Central memory CD8-positive, alpha-beta T cell (primary cell): ENCODE results near the gene KIFC1.
"Not testable (repeated sequence)": the region's sequence is repeated elsewhere in the genome, so short reads cannot be mapped to it uniquely, and the experiment has no call there.

Source experiments
- ATAC-seq: fragments of 150-1000 bp; cut with Tn5 transposase; replicated peaks from 2 replicates; pipeline ENCODE4 v1.10.0; 2022; ENCODE audit warnings: mild to moderate bottlenecking, moderate FRiP score, moderate number of reproducible peaks; ENCODE audit not compliant: poor library complexity, severe bottlenecking; ENCODE audit errors: extremely low read depth
- DNase-seq, 2 donors: peaks; one replicate each; pipeline ENCODE4 v3.0.0; 2021; ENCODE audit warnings: low spot score in 2 of 2
- H3K27ac Mint-ChIP-seq: one replicate; pipeline ENCODE4 v1.8.0; 2022; ENCODE audit warnings: low read depth, mild to moderate bottlenecking, moderate library complexity, mixed read lengths
- H3K27me3 Mint-ChIP-seq: one replicate; pipeline ENCODE4 v1.8.0; 2022; ENCODE audit warnings: mixed read lengths
- H3K36me3 Mint-ChIP-seq: one replicate; pipeline ENCODE4 v1.8.0; 2022; ENCODE audit warnings: mild to moderate bottlenecking, moderate library complexity, mixed read lengths; ENCODE audit not compliant: insufficient read depth
- H3K4me1 Mint-ChIP-seq: one replicate; pipeline ENCODE4 v1.8.0; 2022; ENCODE audit warnings: mixed read lengths
- H3K4me3 Mint-ChIP-seq: one replicate; pipeline ENCODE4 v1.8.0; 2022; ENCODE audit warnings: mild to moderate bottlenecking, moderate library complexity, mixed read lengths
- H3K9me3 Mint-ChIP-seq: one replicate; pipeline ENCODE4 v1.8.0; 2022; ENCODE audit warnings: mixed read lengths

KIFC1 gene

DNA sequence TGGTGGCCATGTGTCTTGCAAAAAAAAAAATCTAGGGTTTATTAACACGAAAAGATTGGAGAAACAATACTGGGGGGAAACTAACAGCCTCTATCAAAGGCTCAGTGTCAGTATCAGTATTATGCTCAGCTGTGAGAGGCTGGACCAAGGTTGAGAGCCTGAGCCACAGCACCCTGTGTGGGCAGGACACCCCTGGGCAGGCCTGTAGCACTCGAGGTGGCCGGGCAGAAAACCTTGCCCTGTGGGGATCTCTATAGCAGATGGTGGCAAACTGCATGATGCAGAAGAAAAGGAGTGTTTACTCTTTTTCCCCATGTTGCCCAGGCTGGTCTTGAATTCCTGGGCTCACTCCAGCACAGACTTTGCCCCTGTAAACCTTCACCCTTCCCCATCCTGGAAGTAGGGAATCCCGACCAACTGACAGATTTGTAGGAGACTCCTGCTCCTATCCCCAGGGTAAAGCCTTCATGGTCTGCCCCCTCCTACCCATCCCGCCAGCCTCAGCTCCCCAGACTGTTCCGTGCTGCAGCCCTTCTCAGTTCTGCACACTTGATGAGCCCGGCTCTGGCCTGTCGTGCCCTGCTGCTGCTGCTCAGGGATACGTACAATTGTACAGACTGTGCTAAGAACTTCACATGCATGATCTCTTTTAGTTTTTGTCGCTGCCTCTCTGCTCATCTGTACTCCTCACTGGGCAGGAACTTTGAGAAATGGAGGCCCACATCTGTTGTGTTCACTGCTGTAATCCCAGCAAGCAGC lies 8.0 kb upstream of the KIFC1 start:
- H3K36me3 Mint-ChIP-seq = no peaks in the 10 kb centered on the region
- H3K4me3 Mint-ChIP-seq = no peak overlapping the region
- no peak overlapping the region for H3K27ac Mint-ChIP-seq
- H3K4me1 Mint-ChIP-seq = peaks cover 4% of the 10 kb centered on the region
- DNase-seq (no peak), ATAC-seq (no peak)
- no peaks in the 10 kb centered on the region for H3K27me3 Mint-ChIP-seq
- no peaks in the 10 kb centered on the region for H3K9me3 Mint-ChIP-seq

DNA sequence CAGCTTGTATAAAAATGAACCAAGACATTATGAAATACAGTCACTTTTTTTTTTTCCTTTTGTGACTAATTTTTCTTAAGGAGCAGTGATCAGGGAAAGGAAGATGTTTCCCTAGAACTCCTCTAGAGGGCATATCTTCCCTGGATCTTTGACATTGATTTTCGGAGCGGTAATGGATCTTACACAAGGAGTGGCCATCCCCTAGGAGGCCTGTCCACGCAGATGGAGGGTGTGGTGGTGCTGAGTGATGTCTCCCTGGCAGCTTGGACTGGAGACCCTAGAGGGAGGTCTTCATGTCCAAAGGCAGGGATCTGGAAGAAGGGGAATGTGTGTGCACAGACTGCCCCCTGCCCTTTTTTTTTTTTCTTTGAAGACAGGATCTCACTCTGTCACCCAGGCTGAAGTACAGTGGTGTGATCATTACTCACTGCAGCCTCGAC lies 7.0 kb upstream of the KIFC1 start:
- H3K9me3 Mint-ChIP-seq = no peaks in the 10 kb centered on the region
- no peaks in the 10 kb centered on the region for H3K27me3 Mint-ChIP-seq
- ATAC-seq = no peak

DNA sequence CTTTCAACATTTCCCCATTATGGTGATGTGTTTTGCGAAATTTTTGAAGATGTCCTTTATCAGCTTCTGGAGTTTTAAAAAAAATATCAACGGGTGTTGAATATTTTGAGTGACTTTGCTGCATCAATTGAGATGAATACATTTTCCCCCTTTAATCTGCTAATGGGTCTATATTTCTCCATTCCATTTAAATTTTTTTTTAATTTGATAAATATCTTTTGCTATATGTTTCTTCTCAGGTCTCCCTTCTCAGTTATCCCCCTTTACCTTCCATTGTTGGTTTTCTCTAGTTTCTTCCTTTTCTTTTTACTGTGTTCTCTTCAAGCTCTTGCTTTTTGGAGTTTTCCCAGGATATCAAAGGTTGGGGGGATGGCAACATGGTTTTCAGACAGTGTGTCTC lies 1.4 kb upstream of the KIFC1 start:
- ATAC-seq (no peak), DNase-seq (no peak)
- peak overlapping the region; percentile 83 for H3K27ac Mint-ChIP-seq
- H3K4me3 Mint-ChIP-seq = no peak overlapping the region
- peaks cover 8% of the 10 kb centered on the region for H3K36me3 Mint-ChIP-seq
- H3K9me3 Mint-ChIP-seq = no peaks in the 10 kb centered on the region
- H3K4me1 Mint-ChIP-seq = peaks cover 23% of the 10 kb centered on the region
- H3K27me3 Mint-ChIP-seq = no peaks in the 10 kb centered on the region

More for the DNA sequence above, 7.0 kb upstream of the KIFC1 start:
- Mint-ChIP-seq H3K4me1 (peaks cover 4% of the 10 kb centered on the region), H3K4me3 (no peak overlapping the region), H3K27ac (no peak overlapping the region), H3K36me3 (no peaks in the 10 kb centered on the region)
- no peak for DNase-seq

DNA sequence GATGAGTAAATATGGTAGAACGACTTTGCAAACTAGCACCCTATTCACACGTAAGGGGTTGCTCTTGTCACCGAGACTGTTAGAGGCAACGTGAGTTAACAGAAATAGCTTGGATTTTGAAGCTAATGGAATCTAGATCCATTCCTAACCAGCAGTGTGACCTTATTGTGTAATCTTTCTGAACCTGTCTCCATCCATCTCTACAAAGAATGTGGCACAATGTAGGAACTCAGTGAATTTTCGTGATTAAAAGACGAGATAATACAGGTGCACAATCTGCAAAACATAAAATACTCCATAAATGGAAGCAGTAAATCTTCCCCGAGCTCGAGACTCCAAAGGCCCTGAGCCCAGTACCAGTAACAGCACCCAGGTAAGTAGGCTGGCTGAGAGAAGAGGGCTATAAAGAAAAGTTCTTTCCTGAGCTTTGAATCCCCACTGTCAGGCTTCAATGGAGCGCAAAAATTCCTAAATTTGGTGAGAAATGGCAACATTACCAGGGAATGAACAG lies 801 bp upstream of the KIFC1 start:
- DNase-seq (no peak), ATAC-seq (peak; percentile 3)
- peaks cover 8% of the 10 kb centered on the region for H3K36me3 Mint-ChIP-seq
- peak overlapping the region; percentile 83 for H3K27ac Mint-ChIP-seq
- peaks cover 23% of the 10 kb centered on the region for H3K4me1 Mint-ChIP-seq
- no peaks in the 10 kb centered on the region for H3K9me3 Mint-ChIP-seq
- H3K4me3 Mint-ChIP-seq = peak overlapping the region; percentile 77
- H3K27me3 Mint-ChIP-seq = no peaks in the 10 kb centered on the region

DNA sequence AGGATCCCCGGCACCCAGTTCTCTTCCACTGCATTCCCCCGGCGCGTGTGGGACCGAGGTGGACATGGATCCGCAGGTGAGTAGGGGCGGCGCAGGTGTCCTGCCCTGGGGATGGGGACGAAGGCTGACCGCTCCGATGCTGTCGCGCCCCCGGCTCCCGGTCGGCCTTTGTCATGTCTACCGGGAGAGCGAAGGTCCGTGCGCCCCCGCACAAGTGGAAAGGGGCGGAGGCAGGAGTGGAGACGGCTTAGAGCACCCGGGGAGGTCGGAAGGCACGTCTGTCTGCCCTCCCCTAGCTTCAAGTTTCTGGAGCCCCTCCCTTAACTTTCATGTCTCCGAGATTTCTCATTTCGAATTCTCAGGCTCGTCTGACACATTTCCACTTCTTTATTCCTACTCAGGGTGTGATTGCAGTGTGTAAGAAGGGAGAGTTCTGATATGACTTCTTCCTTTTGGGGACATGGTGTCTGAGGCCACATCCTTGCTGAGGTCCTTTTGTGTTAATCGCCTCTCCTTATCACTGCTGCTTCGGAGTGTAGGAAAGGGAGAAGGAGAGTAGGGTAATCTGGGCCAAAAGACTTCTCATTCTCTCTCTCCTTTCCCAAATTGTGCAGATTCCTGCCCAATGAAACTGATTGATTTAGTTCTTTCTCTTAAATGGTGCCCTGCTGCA lies 435 bp downstream of the KIFC1 start:
- no peaks in the 10 kb centered on the region for H3K27me3 Mint-ChIP-seq
- no peak for ATAC-seq
- no peaks in the 10 kb centered on the region for H3K9me3 Mint-ChIP-seq
- H3K27ac Mint-ChIP-seq = peak overlapping the region; percentile 83
- peaks cover 9% of the 10 kb centered on the region for H3K36me3 Mint-ChIP-seq
- H3K4me3 Mint-ChIP-seq = peak overlapping the region; percentile 77
- no peak for DNase-seq
- H3K4me1 Mint-ChIP-seq = peaks cover 23% of the 10 kb centered on the region

DNA sequence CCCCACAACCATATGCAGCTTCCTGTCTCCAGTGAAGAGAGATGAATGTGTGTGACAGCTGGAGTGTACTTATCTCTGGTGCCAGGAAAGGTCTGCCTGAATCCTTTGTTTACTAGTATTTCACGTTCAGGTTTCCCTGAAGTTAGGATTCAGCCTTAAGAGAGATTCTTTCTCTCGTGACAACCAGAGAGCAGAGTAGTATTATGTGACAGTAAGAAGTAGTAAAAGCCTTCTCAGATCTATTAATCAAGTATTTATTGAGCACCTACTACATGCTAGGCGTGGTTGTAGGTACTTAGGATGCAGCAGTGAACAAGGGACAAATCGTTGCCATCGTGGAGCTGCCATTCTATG lies 949 bp downstream of the KIFC1 start:
- ATAC-seq (no peak), DNase-seq (no peak)
- Mint-ChIP-seq H3K4me1 (peaks cover 23% of the 10 kb centered on the region), H3K4me3 (peak overlapping the region; percentile 77), H3K9me3 (no peaks in the 10 kb centered on the region), H3K36me3 (peaks cover 10% of the 10 kb centered on the region), H3K27ac (peak overlapping the region; percentile 5), H3K27me3 (no peaks in the 10 kb centered on the region)

DNA sequence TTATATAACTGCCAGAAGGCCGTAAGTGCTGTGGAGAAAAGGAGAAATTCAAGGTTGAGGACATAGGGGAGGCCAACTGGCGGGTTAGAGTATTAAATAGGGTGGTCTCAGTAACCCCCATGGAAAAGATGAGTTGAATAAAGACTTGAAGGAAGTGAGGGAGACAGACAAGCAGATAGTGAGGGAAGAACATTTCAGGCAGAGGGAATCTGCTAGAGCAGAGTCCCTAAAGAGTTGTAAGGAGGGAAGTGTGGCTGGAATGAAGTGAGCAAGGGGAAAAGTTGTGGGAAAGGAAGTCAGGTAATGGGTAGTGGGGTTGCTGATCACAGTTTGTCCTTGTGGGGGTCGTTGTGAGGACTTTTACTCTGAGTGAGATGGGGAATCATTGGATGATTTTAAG lies 1.4 kb downstream of the KIFC1 start:
- Mint-ChIP-seq H3K27ac (peak overlapping the region; percentile 5), H3K36me3 (peaks cover 10% of the 10 kb centered on the region), H3K4me1 (peaks cover 23% of the 10 kb centered on the region), H3K27me3 (no peaks in the 10 kb centered on the region), H3K4me3 (peak overlapping the region; percentile 77), H3K9me3 (no peaks in the 10 kb centered on the region)
- DNase-seq (no peak), ATAC-seq (no peak)

DNA sequence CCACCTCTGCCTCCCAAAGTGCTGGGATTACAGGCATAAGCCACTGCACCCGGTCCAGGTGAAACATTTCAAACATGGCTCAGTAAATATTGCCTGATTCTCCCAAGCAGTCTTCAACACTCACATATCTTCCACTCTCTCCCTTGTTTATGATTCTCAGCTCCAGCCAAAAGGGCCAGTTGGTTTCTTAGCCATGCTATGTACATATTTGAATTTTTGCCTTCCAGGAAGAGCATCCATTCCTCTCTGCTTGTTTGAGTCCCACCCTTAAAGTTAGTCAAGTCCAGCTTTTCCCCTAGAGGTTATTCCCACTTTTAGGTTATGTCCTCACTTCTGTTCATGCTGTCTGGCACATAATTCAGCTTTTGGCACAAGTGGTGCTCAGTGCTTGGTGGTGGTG lies 5.9 kb downstream of the KIFC1 start:
- Mint-ChIP-seq H3K27ac (peak overlapping the region; percentile 62), H3K4me1 (peaks cover 7% of the 10 kb centered on the region), H3K9me3 (no peaks in the 10 kb centered on the region), H3K36me3 (peaks cover 6% of the 10 kb centered on the region), H3K27me3 (no peaks in the 10 kb centered on the region), H3K4me3 (no peak overlapping the region)
- no peak for DNase-seq
- no peak for ATAC-seq

DNA sequence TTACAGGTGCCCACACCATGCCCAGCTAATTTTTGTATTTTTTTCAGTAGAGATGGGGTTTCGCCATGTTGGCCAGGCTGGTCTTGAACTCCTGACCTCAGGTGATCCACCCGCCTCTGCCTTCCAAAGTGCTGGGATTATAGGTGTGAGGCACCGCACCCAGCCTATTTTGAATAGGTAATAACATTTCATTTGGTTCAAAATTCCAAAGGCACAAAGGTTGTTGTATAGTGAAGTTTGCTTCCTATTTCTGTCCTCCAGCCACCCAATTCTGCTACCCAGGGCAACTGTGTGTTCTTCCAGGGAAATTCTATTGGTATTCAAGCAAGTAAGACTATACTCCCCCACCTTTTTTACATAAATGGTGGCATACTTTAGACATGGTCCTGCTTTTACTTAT lies 7.0 kb downstream of the KIFC1 start:
- not testable (repeated sequence) for H3K4me1 Mint-ChIP-seq, H3K4me3 Mint-ChIP-seq, H3K36me3 Mint-ChIP-seq, ATAC-seq, H3K27ac Mint-ChIP-seq, H3K27me3 Mint-ChIP-seq, H3K9me3 Mint-ChIP-seq, DNase-seq

DNA sequence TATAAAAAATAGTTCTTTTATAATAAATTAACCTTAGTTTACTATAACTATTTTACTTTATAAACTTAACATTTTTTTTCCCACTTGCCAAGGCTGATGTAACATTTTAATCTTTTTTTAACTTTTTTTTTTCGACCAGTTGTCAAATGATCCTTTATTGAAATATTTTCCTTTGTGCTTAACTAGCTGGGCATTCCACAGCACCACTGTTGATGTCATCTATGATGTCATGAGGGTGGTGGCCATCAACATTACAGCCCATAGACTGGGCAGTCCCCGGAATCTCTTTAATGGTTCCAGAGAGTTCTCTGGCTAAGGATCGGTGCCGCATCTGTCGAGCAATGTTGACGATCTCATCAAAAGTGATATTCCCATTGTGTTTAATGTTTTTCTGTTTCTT lies 8.3 kb downstream of the KIFC1 start:
- H3K36me3 Mint-ChIP-seq, H3K4me1 Mint-ChIP-seq, H3K27ac Mint-ChIP-seq, ATAC-seq, H3K9me3 Mint-ChIP-seq, H3K27me3 Mint-ChIP-seq, H3K4me3 Mint-ChIP-seq, DNase-seq: not testable (repeated sequence)

DNA sequence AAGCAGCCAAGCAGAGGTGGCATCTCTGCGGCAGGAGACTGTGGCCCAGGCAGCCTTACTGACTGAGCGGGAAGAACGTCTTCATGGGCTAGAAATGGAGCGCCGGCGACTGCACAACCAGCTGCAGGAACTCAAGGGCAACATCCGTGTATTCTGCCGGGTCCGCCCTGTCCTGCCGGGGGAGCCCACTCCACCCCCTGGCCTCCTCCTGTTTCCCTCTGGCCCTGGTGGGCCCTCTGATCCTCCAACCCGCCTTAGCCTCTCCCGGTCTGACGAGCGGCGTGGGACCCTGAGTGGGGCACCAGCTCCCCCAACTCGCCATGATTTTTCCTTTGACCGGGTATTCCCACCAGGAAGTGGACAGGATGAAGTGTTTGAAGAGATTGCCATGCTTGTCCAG lies 13.3 kb downstream of the KIFC1 start:
- Mint-ChIP-seq H3K27ac (peak overlapping the region; percentile 9), H3K36me3 (peaks cover 6% of the 10 kb centered on the region), H3K4me1 (peaks cover 20% of the 10 kb centered on the region)

DNA sequence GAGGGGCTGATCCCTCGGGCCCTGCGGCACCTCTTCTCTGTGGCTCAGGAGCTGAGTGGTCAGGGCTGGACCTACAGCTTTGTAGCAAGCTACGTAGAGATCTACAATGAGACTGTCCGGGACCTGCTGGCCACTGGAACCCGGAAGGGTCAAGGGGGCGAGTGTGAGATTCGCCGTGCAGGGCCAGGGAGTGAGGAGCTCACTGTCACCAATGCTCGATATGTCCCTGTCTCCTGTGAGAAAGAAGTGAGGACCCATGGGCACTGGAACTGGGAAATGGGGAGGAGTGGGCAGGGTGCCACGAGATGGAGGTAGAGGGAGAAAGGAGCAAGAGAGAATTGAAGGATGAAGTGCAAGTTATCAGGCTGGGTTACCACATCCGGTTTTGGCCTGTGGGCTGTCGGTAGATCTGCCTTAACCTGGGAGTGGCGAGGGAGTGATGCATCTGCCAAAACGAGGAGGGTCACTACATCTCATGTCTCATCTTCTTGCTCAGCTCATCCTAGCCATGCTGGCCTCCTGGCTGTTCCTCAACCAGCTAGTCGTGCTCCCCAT lies 13.8 kb downstream of the KIFC1 start:
- Mint-ChIP-seq H3K27me3 (no peaks in the 10 kb centered on the region), H3K4me3 (no peak overlapping the region), H3K36me3 (peaks cover 10% of the 10 kb centered on the region), H3K4me1 (peaks cover 23% of the 10 kb centered on the region), H3K9me3 (no peaks in the 10 kb centered on the region), H3K27ac (peak overlapping the region; percentile 9)
- ATAC-seq = no peak
- DNase-seq = no peak

More for the DNA sequence above, 13.3 kb downstream of the KIFC1 start:
- no peak overlapping the region for H3K4me3 Mint-ChIP-seq
- ATAC-seq (no peak), DNase-seq (no peak)
- H3K27me3 Mint-ChIP-seq = no peaks in the 10 kb centered on the region
- no peaks in the 10 kb centered on the region for H3K9me3 Mint-ChIP-seq

DNA sequence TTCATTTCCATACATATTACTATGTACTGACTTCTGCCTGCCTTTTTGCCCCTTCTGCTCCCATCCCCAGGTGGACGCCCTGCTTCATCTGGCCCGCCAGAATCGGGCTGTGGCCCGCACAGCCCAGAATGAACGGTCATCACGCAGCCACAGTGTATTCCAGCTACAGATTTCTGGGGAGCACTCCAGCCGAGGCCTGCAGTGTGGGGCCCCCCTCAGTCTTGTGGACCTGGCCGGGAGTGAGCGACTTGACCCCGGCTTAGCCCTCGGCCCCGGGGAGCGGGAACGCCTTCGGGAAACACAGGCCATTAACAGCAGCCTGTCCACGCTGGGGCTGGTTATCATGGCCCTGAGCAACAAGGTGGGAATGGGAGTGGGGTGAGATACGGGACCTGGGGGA lies 14.5 kb downstream of the KIFC1 start:
- no peak for ATAC-seq
- Mint-ChIP-seq H3K4me1 (peaks cover 23% of the 10 kb centered on the region), H3K4me3 (no peak overlapping the region), H3K36me3 (peaks cover 12% of the 10 kb centered on the region), H3K27ac (no peak overlapping the region), H3K27me3 (no peaks in the 10 kb centered on the region), H3K9me3 (no peaks in the 10 kb centered on the region)
- no peak for DNase-seq
